CD4-positive, alpha-beta T cell treated with Interleukin-15 for 1 hour (primary cell): Measurements from ENCODE around the gene TAS2R39.
"Not testable (repeated sequence)": the region's sequence is repeated elsewhere in the genome, so short reads cannot be mapped to it uniquely, and the experiment has no call there.

Experiments used
- DNase-seq: peaks from one replicate; pipeline ENCODE4 v3.0.0-alpha.2; 2020

The TAS2R39 gene

DNA sequence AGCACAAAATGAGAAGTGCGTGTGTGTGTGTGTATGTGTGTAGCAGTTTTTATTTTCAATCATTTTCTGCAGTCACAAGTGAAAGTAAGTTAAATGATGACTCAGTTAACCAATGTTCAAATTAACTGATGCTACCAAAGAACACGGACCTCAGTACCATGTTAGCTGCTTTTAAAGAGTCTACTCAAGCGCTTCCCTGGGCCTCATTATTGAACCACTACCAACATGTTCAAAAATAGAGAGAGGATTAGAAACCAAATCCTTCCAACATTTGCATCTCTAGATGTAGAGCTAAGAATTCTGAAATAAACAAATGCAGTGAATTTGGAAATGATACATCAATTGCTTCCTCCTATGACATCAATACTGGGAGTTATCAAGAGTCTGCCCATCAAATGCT is at the start of gene TAS2R39:
Gene TAS2R39 (plus strand): TSS at position 396 of the 400 bp plus-strand sequence. CDS start 0 bp downstream, at position 396.
- DNase-seq: no peak

DNA sequence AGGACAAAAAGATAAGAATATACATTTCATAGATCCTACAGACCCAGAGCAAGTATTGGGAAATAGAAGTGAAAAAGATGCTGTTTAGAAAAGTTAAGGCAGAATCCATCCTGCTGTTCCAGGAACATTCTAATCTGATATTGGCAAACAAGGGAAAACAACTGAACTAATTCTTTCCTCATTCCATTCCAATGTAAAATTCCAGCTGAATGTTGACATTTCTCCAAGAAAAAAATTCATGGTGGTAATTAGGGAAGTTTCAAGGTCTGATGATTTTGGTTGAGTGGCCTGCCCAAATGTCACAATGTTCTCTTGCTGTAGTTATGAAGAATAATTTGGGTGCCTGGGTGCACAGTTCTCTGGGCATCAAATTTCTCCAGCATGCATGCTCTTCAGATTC is 36.1 kb upstream of the TAS2R39 start:
- no peak for DNase-seq

DNA sequence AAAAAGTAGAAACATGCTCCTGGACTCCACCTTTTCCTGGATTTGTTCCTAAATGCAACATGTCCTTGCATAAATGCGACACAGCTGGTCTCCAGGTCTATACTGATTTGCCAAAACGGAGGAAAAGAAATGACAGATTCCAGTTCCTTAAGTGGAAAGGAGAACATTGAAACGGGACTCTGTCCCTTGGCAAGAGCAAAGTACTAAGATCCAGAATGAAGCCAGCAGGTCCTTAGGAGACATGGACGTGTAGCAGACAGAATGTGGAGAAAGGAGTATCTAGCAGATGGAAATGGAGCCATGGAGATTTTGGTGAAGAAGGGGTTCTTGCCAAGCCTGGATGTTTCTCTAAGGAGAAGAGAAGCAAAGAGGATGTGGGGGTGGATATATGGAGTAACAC is 35.2 kb upstream of the TAS2R39 start:
- no peak for DNase-seq

DNA sequence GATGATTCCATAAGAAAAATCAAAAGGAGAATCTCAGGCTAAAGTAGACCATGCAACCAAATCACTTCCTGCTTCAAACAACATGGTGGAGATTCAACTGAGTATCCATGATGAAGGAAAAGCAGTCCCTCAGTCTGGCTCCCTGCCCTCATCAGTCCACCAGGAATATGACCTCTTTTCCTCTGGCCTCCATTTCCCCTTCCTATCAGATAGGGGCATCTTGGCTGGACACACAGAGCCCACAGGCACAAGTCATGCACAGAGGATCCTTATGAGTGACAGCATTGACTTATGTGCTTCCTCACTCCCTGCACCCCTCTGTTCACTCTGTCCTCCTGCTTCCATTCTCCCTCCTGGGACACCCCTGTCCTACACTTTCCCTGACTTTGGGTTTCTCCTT is 34.6 kb upstream of the TAS2R39 start:
- no peak for DNase-seq

DNA sequence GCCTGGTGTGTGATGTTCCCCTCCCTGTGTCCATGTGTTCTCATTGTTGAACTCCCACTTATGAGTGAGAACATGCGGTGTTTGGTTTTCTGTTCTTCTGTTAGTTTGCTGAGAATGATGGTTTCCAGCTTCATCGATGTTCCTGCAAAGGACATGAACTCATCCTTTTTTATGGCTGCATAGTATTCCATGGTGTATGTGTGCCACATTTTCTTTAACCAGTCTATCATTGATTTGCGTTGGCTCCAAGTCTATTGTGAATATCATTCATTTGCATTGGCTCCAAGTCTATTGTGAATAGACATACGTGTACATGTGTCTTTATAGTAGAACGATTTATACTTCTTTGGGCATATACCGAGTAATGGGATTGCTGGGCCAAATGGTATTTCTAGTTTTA is 32.5 kb upstream of the TAS2R39 start:
- not testable (repeated sequence) for DNase-seq

DNA sequence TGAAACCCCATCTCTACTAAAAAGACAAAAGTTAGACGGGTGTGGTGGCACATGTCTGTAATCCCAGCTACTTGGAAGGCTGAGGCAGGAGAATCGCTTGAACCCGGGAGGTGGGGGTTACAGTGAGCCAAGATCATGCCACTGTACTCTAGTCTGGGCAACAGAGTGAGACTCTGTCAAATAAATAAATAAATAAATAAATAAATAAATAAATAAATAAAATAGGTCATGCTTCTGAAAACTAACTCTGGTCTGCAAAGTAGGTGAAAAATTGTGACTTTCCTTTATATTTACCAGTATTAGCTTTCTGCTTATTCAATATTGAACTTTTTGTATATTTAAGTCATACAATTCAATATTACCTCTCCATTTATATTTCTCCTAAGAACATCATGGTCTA is 24.6 kb upstream of the TAS2R39 start:
- not testable (repeated sequence) for DNase-seq

DNA sequence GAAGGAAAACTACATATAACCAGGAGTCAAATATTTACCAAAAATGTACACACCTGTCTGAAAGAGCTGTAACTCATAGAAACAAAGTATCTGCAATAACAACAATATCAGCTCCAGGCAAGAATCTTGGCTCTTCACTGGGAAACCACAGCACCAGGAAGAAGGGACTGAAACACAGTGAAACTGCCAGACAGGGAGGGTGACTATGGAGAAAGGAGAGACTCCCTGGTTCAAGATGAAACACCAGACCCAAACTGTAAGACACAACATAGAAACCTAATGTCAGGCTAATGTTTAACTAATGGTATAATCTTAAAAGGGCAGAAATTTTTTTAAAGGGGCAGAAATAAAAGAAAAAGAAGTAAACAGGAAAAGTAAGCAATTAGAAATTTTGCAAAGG is 11.5 kb upstream of the TAS2R39 start:
- DNase-seq: no peak

DNA sequence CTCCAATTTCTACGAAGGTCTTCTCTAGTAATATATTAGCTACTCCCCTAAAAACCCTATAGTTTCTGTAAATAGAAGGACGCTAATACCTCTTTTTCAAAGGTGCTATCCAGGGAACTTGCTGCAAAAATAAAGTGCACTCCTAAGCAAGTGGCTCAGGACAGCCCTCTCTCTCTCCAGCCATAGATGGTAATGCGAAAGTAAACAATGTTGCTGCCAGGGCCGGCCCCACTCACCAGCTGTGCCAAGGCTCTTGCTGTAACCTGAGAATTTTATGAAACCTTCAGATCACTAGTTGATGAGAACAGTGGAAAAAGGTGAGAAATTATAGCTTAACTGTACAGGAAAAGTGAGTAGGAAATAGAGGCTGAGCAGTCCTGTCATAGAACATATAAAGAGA is 10.9 kb upstream of the TAS2R39 start:
- DNase-seq: no peak

DNA sequence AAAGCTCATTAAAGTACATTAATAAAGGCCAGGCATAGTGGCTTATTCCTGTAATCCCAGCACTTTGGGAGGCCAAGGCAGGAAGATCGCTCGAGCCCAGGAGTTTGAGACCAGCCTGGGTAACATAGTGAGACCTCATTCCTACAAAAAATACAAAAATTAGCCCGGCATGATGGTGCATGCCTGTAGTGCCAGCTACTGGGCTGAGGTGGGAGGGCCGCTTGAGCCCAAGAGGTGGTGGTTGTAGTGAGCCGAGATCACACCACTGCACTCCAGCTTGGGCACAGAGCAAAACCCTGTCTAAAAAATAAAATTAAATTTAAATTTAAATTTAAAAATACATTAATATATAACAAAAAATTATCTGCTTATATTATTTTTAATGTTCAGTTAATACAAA is 7.1 kb upstream of the TAS2R39 start:
- no peak for DNase-seq

DNA sequence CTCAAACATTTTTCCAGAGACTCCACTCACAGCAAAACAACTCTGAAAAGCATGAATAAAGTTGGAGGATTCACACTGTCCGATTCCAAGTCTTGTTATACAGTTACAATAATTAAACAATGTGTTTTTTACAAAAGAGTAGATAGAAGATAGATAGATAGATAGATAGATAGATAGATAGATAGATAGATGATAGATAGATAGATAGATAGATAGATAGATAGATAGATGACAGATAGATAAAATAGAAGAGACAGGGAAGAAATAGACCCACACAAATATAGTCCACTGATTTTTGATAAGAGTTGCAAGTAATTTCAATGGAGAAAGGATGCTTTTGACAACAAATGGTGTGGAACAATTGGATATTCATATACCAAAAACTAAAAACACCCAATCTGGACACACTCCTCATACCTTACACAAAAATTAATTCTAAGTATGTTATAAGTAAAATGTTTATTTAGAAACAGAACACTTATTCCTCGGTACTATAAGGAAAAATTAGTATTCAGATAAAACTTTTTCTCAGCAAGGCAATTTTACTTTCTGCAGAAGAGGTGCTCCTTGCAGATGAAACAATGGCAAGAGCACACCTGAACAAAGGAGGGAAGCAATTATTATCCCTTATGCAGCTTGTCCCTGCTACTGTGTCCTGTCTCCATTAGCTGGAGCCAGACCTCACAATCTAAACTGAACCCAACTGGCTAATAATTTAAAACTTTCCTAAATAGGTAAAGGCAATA is 5.7 kb upstream of the TAS2R39 start:
- DNase-seq: no peak

DNA sequence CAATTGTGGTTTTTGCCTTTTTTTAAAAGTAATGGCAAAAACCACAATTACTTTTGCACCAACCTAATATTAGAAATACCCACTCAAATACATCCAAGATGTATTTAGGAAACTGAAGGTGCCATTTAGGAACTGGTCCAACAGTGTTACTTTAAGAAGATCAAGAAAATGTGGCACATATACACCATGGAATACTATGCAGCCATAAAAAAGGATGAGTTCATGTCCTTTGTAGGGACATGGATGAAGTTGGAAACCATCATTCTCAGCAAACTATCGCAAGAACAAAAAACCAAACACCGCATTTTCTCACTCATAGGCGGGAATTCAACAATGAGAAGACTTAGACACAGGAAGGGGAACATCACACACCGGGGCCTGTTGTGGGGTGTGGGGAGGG is 2.4 kb upstream of the TAS2R39 start:
- DNase-seq: not testable (repeated sequence)

DNA sequence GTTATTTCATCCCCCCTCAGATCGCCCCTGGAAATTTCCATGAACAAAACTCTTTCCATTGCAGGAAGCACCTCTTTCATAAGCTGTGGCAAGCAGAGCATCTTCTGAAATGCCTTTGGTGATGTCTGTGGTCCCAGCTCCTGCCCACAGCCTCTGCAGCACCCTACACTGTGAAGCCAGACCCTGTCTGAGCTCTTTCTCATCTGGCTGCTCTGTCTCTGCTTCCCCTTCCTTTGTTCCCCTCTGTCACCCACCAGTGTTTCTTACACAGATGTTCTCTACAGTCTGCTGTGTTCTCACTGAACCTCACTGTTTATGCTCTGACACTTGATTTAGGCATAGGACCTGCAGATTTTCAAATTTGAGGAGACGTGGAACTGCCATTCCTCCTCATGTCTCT is 1.9 kb upstream of the TAS2R39 start:
- DNase-seq: no peak

DNA sequence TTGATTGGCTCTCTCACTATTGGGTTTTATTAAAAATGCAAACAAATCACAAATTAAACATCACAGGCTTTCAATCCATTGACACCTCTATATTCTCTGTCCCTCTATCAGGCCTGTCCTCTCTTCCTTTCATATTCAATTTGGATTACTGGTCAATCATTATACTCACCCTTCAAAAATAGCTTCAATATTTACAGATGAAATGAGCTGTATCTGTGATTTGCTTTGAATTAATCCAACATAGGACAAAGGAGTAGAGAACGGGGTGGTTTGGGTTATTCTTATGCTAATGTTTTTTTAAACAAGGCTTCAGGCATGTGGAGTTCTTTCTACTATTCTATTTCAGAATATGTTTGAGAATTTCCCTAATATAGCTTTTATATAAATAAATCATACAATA is 2.3 kb downstream of the TAS2R39 start:
- DNase-seq: no peak

DNA sequence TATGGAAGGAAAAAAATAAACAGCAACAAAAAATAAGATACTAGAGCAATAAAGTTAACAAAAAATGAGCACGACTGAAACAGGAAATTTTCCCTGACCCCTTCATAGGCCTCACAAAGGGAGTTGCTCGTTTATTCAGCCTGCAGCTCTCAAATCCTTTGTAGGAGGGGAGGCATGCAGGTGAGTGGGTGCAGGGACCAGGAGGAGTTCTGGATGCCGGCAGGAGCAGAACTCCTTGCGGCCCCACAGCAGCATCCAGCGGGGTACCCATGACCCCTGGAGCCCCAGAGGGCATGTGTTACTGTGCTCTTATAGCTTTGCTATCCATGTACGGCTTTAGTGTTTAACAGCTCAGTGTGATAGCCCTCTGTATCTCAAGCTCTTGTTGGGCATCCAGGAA is 5.8 kb downstream of the TAS2R39 start:
- no peak for DNase-seq

DNA sequence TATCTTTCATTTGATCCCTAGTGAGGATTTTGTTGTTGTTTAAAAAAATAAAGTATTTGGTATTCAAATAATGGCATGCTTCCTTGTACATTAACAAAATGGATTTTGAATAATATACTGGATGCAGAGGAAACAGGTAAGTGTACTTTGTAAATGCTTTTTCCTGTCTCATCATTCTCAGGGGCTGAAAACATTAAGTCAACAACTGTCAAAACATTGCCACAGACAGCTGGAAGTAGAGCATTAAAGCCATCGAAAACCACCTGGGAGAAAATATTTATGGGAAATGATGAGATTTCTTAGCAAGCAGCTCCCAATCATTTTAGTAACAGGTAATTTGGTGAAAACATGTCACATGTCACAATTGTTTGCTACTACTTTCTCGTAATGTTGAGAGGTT is 10.7 kb downstream of the TAS2R39 start:
- DNase-seq: no peak

DNA sequence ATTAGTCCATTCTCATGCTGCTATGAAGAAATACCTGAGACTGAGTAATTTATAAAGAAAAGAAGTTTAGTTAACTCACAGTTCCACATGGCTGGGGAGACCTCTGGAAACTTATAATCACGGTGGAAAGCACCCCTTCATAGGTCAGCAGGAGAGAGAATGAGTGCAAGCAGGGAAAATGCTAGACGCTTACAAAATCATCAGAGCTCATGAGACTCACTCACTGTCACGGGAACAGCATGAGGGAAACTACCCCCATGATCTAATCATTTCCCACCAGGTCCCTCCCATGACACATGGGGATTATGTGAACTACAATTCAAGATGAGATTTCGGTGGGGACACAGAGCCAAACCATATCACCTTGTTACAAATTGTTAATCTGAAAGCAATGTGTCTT is 15.8 kb downstream of the TAS2R39 start:
- DNase-seq: no peak

DNA sequence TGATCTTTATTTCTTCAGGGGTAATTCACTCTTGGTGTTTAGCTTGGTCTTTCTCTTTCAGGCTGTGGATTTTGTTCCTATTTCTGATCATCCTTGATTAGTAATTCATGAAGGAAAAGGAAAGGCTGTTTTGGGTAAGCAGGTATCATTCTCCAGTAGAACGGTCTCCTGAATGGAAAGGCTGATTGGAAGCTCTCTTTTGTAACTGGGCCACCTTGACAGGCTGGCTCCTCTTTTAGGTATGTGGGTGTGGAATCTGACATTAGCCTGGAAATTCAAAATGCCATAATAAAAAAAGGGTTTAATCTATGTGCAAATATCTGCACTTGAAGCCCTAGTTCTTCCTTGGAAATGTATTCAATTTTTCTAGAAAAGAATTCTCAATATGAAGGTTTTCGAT is 18.9 kb downstream of the TAS2R39 start:
- no peak for DNase-seq

DNA sequence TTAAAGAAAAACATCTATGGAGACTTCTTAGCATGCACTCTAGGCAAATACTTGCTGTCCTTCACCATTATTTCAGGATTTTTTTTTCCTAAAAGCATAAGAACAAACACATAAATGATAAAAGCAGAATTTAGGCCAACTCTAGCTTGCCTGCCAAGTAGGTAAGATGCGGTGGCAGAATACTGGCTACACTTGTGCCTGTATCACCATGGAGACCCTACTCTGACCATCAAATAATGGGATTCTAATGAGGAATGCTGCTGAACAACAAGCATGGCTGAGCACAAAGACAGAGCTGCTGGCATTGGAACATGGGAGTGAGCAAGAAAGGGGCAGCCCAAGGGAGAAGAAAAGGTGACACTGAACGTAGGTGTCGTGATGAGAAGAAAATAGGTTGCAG is 20.2 kb downstream of the TAS2R39 start:
- no peak for DNase-seq

DNA sequence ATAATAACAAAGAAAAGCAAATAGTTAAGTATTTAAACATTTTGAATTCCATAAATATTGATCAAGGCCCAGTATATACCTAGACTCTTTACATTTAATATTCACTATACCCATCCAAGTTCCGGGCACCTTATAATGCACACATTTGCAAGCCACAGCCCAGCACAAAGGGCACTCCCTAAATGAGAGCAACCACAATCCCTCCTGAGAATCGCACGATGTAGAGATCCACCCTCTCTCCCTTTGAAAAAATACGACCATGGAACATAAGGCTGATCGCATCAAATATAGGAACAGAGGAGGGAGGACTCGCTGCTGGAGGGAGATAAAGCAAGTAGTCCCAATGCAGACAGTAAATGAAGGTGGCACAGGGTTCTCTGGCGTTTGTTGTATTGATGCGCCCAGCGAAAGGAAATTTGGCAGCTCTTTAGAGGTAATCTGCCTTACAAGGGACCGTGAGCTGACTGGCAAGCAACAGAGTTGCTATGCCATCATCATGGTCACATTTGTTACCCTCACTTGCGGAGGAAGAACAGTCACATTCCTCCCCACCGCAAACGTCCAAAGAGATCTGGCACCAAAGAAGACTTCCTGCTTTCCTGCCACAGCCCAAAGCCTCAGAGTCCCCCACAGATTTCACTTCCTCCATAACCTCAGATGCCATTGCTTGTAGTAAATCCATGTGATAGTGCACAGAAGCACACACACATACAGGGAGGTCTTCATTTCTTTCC is 22.5 kb downstream of the TAS2R39 start:
- peak; percentile 60 for DNase-seq

DNA sequence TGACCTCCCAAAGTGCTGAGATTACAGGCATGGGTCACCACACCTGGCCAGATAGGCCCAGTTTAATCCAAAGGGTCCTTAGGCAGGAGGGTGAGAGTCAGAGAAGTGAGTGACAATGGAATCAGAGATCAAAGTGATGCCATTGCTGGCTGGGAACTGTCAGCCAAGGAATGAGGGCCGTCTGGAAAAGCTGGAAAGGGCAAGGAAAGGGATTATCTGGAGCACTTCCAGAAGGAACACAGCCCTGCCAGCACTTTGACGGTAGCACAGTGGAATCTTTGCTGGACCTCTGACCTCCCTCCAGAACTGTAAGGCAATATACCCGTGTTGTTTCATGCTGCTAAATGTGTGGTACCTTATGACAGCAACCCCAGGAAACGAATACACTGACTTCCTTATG is 27.3 kb downstream of the TAS2R39 start:
- DNase-seq: no peak

DNA sequence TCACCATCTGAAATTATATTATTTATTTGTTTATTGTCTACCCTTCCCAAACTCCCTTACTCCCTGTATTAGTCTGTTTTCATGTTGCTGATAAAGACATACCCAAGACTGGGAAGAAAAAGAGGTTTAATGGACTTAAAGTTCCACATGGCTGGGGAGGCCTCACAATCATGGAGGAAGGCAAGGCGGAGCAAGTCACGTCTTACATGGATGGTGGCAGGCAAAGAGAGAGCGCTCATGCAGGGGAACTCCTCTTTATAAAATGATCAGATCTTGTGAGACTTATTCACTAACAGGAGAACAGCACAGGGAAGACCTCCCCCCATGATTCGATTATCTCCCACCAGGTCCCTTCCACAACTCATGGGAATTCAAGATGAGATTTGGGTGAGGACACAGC is 30.3 kb downstream of the TAS2R39 start:
- not testable (repeated sequence) for DNase-seq

DNA sequence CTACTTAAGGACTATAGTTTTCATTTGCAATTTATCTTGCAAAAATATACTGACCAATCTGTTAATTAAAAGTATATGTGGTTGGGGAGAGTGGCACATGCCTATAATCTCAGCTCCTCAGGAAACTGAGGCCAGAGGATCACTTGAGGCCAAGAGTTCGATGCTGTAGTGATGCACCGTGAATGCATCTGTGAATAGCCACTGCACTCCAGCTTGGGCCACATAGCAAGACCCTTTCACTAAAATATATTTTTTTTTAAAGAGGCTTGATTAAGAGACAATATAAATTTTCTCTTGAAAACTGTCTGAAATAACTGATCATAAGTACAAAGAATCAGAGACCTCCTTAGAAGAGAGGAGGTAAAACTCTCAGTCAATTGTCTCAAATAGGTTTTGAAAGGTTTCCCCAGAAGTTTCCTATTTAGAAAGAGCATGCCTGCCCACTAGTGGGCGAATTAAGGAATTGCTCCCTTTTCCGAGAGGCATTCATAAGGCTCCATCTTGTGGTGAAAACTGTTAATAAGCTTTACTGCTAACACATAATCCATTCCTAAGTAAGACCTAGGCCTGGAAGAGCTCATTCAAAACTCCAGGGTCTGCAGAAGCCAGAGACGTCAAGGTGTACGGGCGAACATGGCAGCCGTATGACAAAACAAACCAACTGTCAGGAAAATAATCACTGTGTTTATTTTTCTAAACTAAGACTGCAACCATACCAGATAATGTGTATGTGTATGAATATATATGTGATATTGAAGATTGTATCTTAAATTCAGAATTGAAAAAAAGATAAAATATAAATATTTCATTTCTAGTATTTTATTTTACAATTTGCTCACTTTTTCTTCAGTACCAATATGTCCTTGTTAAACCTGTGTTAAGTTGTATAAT is 31.8 kb downstream of the TAS2R39 start:
- peak; percentile 71 for DNase-seq

DNA sequence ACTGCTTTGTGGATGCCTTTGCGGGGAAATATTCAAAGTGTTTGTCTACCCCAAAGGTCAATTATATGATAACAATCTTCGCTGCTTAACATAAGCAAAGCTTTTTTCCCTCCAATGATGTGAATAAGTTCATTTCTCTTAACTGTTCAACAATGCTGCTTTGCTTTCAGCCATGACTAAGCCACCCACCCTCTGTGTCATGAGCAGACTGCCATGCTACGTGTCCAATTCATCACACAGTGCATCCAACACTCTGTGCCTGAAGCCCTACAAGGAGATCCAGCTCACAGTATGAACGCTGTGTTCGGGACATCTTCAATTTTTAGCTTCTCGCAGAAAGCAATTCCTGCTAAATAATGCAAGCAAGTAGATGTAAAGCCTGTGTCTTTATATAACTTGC is 32.9 kb downstream of the TAS2R39 start:
- DNase-seq: no peak

DNA sequence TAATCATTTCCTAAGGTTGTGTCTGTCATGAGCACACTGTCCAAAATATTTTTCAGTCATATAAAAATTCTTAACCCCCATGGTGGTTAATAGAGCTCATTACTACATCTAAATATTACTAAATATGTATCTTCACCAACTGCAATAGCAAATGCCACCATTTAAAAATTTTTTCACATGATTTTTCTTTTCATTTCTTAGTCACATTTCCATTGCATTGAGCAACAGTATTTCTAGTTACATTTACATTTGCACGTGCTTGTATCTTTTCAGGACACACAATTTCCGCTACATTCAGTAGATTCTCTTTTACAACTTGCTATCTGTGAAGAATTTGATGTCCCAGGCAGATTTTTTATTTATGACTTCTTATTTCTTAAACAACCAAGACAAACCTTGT is 33.5 kb downstream of the TAS2R39 start:
- no peak for DNase-seq
